Stomach (tissue), 4 donors: ENCODE measurements around the gene CD300H.

Experiments used
- CTCF ChIP-seq, 7 experiments: fragments of 450-650 bp in 4 of 7; fragments of 200-600 bp in 3 of 7; sonication (generic) in 3 of 7; IDR thresholded peaks; one replicate each; pipeline ENCODE4 v1.5.1; 2016 to 2019; ENCODE audit warnings: antibody characterized with exemption in 7 of 7, control low read depth in 2 of 7, mild to moderate bottlenecking in 1 of 7
- EP300 ChIP-seq: sonication (generic); formaldehyde crosslinking; IDR thresholded peaks from one replicate; pipeline ENCODE4 v1.6.1; 2017; ENCODE audit warnings: antibody characterized with exemption
- POLR2A ChIP-seq, 4 donors: fragments of 450-650 bp; IDR thresholded peaks; one replicate each; pipeline ENCODE4 v1.6.1; 2016; ENCODE audit warnings: antibody characterized with exemption in 4 of 4, control low read depth in 2 of 4, mild to moderate bottlenecking in 1 of 4, moderate library complexity in 1 of 4
- POLR2AphosphoS5 ChIP-seq, 3 donors: sonication (generic); formaldehyde crosslinking; IDR thresholded peaks; one replicate each; pipeline ENCODE4 v1.6.1; 2016; ENCODE audit warnings: antibody characterized with exemption in 3 of 3

- TF ChIP-seq EP300 (no peak), CTCF (IDR thresholded peaks at IDR 0.05) (no peak), POLR2A (IDR thresholded peaks at IDR 0.05) (no peak), POLR2AphosphoS5 (IDR thresholded peaks at IDR 0.05) (no peak)
Observed at GRCh38 chr17:74608511-74608910, 41.2 kb upstream of the CD300H start.
